Fibroblast of lung (primary cell): Measurements from ENCODE around the gene ASTN2.
A peak's percentile ranks its signal among the peaks of the same experiment; 100 is the strongest.

ENCODE experiments used
- CTCF ChIP-seq, 2 donors: IDR thresholded peaks in 1 of 2; conservative IDR thresholded peaks in 1 of 2; 1 replicate in 1 of 2; 2 replicates in 1 of 2; pipeline ENCODE4 v1.5.1; 2011 to 2012; ENCODE audit warnings: low read length in 2 of 2, control low read depth in 1 of 2, inconsistent platforms in 1 of 2, low read depth in 1 of 2, mild to moderate bottlenecking in 1 of 2
- EZH2 ChIP-seq: IDR thresholded peaks from 2 replicates; pipeline ENCODE4 v1.5.1; 2012; ENCODE audit warnings: low read length, control low read depth, mild to moderate bottlenecking; ENCODE audit errors: missing control alignments

- peak; percentile 42 to 43 for TF ChIP-seq CTCF (conservative IDR thresholded peaks at IDR 0.05 in 1 of 2, IDR thresholded peaks at IDR 0.05 in 1 of 2; ENCODE audit: low read depth in 1 of 2, low read length in 2 of 2)
- TF ChIP-seq EZH2: no peak
Measured at GRCh38 chr9:117411547-117411946, 3.3 kb downstream of the ASTN2 start.
